ENCODE results near the gene RAB1B. TPM values are rescaled to one million over a fixed set of nuclear protein-coding genes. Genes with fewer than 3 reads are reported as not detected.

The RAB1B gene
- total RNA-seq, 1 donor from 2014 or later: 115 TPM

GRCh38 chr11:66284526-66285078 lies 16.2 kb downstream of the RAB1B start:
- no peak for ATAC-seq (ENCODE audit: low read depth)
- TF ChIP-seq CTCF (IDR thresholded peaks at IDR 0.05): no peak
- no peak for DNase-seq
- intact Hi-C loops (cut with micrococcal nuclease): no loop called here
- Mint-ChIP-seq H3K4me3 (no peak overlapping the region), H3K4me1 (peaks cover 39% of the 10 kb centered on the region), H3K36me3 (ENCODE audit: low read depth) (peaks cover 19% of the 10 kb centered on the region), H3K9me3 (no peaks in the 10 kb centered on the region), H3K27ac (no peak overlapping the region), H3K27me3 (no peaks in the 10 kb centered on the region)
- POLR2A ChIA-PET: interaction anchor here (0.7 kb wide), 1 partner anchor 44 kb away, joined by 3 read pairs; no protein-coding TSS in a partner anchor
- CTCF ChIA-PET: interaction anchor here (1.3 kb wide), 1 partner anchor 62 kb away, joined by 3 read pairs; no protein-coding TSS in a partner anchor

- peaks cover 19% of the 10 kb centered on the region for H3K36me3 Mint-ChIP-seq (ENCODE audit: low read depth)
- POLR2A ChIA-PET: no interaction called here
Measured at GRCh38 chr11:66285250-66285947, 17.0 kb downstream of the RAB1B start.

GRCh38 chr11:66286699-66287098 lies 18.3 kb downstream of the RAB1B start:
- intact Hi-C loops (cut with micrococcal nuclease): no loop called here
- Mint-ChIP-seq H3K27me3 (peaks cover 4% of the 10 kb centered on the region), H3K27ac (no peak overlapping the region), H3K4me1 (peaks cover 44% of the 10 kb centered on the region), H3K9me3 (no peaks in the 10 kb centered on the region), H3K36me3 (ENCODE audit: low read depth) (peaks cover 19% of the 10 kb centered on the region), H3K4me3 (no peak overlapping the region)
- ChIA-PET CTCF (interaction anchor here (1.0 kb wide), 1 partner anchor 100 kb away, joined by 3 read pairs; no protein-coding TSS in a partner anchor), POLR2A (interaction anchor here (0.6 kb wide), 1 partner anchor 26 kb away, joined by 3 read pairs; no protein-coding TSS in a partner anchor)
- TF ChIP-seq CTCF (IDR thresholded peaks at IDR 0.05): no peak
- DNase-seq (no peak), ATAC-seq (ENCODE audit: low read depth) (no peak)

More at GRCh38 chr11:66285250-66285947, 17.0 kb downstream of the RAB1B start:
- DNase-seq (no peak), ATAC-seq (ENCODE audit: low read depth) (no peak)
- Mint-ChIP-seq H3K4me1 (peaks cover 46% of the 10 kb centered on the region), H3K4me3 (peak overlapping the region; percentile 15), H3K27ac (no peak overlapping the region), H3K9me3 (no peaks in the 10 kb centered on the region), H3K27me3 (no peaks in the 10 kb centered on the region)
- no peak for TF ChIP-seq CTCF (IDR thresholded peaks at IDR 0.05)
- CTCF ChIA-PET: no interaction called here
- intact Hi-C loops (cut with micrococcal nuclease): no loop called here

- peak overlapping the region; percentile 89 for H3K4me3 Mint-ChIP-seq
- CTCF ChIA-PET: interaction anchor here (1.0 kb wide), 1 partner anchor 99 kb away, joined by 3 read pairs; no protein-coding TSS in a partner anchor
- TF ChIP-seq CTCF (IDR thresholded peaks at IDR 0.05): no peak
- DNase-seq (no peak), ATAC-seq (ENCODE audit: low read depth) (no peak)
- H3K27ac Mint-ChIP-seq: no peak overlapping the region
- POLR2A ChIA-PET: interaction anchor here (0.6 to 0.9 kb wide), 2 partner anchors 25 kb away, joined by 3 read pairs; no protein-coding TSS in a partner anchor
- intact Hi-C loops (cut with micrococcal nuclease): no loop called here
- H3K27me3 Mint-ChIP-seq: peaks cover 4% of the 10 kb centered on the region
- peaks cover 19% of the 10 kb centered on the region for H3K36me3 Mint-ChIP-seq (ENCODE audit: low read depth)
- H3K4me1 Mint-ChIP-seq: peaks cover 38% of the 10 kb centered on the region
- H3K9me3 Mint-ChIP-seq: no peaks in the 10 kb centered on the region
Measured at GRCh38 chr11:66287211-66287888, 18.9 kb downstream of the RAB1B start.

Measured in activated B cell treated with CpG ODN at 0.5 μM for 24 hours (primary cell).